ENCODE data around the gene STK38L. TPM values are rescaled to one million over a fixed set of nuclear protein-coding genes. Genes with fewer than 3 reads are reported as not detected.

The STK38L gene
- total RNA-seq, 2 donors from 2014 or later = 70.6 to 135 TPM

GRCh38 chr12:27299102-27299501 lies 55.0 kb downstream of the STK38L start:
- ATAC-seq (no peak), DNase-seq (no peak)

DNA sequence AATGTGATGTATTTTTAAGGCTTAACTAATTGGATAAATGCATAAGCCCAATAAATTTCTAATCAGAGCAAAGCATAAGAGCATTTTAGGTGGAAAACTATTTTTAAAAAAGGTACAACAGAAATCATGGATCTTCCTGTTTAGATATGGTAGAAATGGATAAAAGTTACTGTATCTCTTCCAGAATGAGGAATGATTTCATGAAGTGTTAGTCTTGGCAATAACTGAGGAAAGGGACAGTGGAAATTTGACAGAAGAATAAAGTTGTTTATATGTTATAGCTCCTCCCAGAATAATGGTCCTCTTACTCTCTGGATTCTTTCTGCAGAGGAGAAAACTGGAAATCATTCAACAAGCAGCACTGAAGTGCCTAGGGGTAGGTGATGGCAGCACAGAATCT lies 56.1 kb downstream of the STK38L start:
- DNase-seq (no peak), ATAC-seq (no peak)
- intact Hi-C loops (cut with DNase I) = loop anchor here in 1 of 2 donors (10.0 kb wide), 1 partner anchor 45 kb away; no protein-coding TSS in a partner anchor

More at GRCh38 chr12:27299102-27299501, 55.0 kb downstream of the STK38L start:
- intact Hi-C loops (cut with DNase I) = loop anchor here in 1 of 2 donors (5.0 kb wide), 1 partner anchor 282 kb away; no protein-coding TSS in a partner anchor

- intact Hi-C loops (cut with DNase I) = loop anchor here in 1 of 2 donors (10.0 kb wide), 1 partner anchor 49 kb away; no protein-coding TSS in a partner anchor
- no peak for DNase-seq
Measured at GRCh38 chr12:27303139-27304111, 59.3 kb downstream of the STK38L start.

DNA sequence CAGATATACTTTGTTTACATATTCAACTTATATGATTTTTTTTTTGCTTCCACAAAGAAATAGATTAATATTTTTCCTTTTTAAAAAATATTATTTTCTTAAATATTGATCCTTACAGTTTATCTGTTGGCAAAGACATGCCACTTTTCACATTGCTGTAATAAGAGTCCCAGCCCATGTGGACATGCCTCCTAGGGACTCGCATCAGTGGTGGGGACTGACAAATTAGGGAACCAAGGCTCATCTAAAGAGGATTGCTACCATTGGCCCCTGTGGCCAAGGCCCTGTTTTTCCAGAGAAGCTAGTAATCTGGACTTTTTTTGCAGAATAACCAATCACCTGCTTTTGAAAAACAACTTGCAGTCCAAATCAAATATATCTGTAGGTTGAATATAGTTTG lies 60.8 kb downstream of the STK38L start:
- no peak for ATAC-seq
- DNase-seq = no peak
- intact Hi-C loops (cut with DNase I) = loop anchor here (5.0 to 10.0 kb wide), 3 partner anchors 50 to 273 kb away; no protein-coding TSS in a partner anchor

More at GRCh38 chr12:27303139-27304111, 59.3 kb downstream of the STK38L start:
- ATAC-seq = peak in 1 of 2 donors; percentile 45

GRCh38 chr12:27305673-27306456 lies 61.8 kb downstream of the STK38L start:
- intact Hi-C loops (cut with DNase I) = loop anchor here (5.0 to 10.0 kb wide), 3 partner anchors 51 to 274 kb away; no protein-coding TSS in a partner anchor
- no peak for DNase-seq
- ATAC-seq = peak; percentile 25 to 34

GRCh38 chr12:27309293-27309994 lies 65.4 kb downstream of the STK38L start:
- DNase-seq = no peak
- ATAC-seq = no peak
- intact Hi-C loops (cut with DNase I) = loop anchor here (5.0 to 10.0 kb wide), 3 partner anchors 55 to 277 kb away; no protein-coding TSS in a partner anchor

GRCh38 chr12:27309995-27310315 lies 65.9 kb downstream of the STK38L start:
- DNase-seq (no peak), ATAC-seq (no peak)
- intact Hi-C loops (cut with DNase I) = loop anchor here (5.0 to 10.0 kb wide), 4 partner anchors 55 to 285 kb away; partner anchors contain the start of gene MED21 (in 1 of the 2)

DNA sequence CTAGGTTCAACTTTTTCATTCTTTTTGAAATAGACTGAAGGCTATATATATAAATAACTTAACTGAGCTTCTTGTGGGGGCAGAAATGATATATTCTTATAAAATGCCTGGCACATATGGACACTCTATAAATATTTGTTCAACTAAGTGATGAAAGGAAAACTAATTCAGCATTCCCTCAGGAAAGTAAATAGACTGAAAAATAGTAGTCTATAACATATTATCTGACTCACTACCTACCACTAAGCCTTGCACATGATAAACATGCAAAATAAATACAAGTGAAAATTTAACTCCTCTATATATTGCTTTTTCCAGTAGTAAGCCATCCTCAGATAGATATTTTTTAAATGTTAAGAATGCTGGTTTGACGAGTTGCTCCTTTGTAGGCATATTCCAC lies 72.9 kb downstream of the STK38L start:
- intact Hi-C loops (cut with DNase I) = loop anchor here in 1 of 2 donors (10.0 kb wide), 1 partner anchor 292 kb away; the partner anchor contains the start of gene MED21
- ATAC-seq (no peak), DNase-seq (no peak)

GRCh38 chr12:27319409-27319808 lies 75.3 kb downstream of the STK38L start:
- ATAC-seq (peak in 1 of 2 donors; percentile 36), DNase-seq (no peak)
- intact Hi-C loops (cut with DNase I) = loop anchor here in 1 of 2 donors (10.0 kb wide), 1 partner anchor 295 kb away; the partner anchor contains the start of gene MED21

- no peak for DNase-seq
- peak in 1 of 2 donors; percentile 22 for ATAC-seq
- intact Hi-C loops (cut with DNase I) = loop anchor here in 1 of 2 donors (10.0 kb wide), 1 partner anchor 295 kb away; the partner anchor contains the start of gene MED21
Measured at GRCh38 chr12:27319848-27320247, 75.8 kb downstream of the STK38L start.

DNA sequence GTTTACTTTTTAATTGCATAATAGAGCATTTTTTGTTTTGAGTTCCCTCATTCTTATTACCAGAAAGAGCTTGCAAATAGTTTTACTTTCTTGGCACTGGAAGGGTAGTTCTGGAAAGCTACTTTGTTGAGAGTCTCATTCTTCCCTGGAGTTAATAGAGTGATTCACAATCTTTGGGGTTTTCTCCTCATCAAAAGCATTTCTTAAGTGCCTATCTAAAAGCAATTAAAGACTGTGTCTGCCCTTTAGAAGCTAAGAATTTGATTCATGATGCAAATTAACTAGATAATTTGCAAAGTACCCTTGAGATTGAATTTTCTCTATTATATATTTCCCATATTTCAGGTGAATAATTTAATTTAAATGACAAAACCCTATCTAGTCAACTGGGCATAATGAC lies 80.4 kb downstream of the STK38L start:
- intact Hi-C loops (cut with DNase I) = no loop called here
- DNase-seq = no peak
- no peak for ATAC-seq

GRCh38 chr12:27330846-27331245 lies 86.8 kb downstream of the STK38L start:
- intact Hi-C loops (cut with DNase I) = loop anchor here in 1 of 2 donors (10.0 kb wide), 1 partner anchor 324 kb away; no protein-coding TSS in a partner anchor
- ATAC-seq (no peak), DNase-seq (no peak)

GRCh38 chr12:27331291-27331926 lies 87.3 kb downstream of the STK38L start:
- intact Hi-C loops (cut with DNase I) = loop anchor here in 1 of 2 donors (10.0 kb wide), 1 partner anchor 323 kb away; no protein-coding TSS in a partner anchor
- ATAC-seq = peak in 1 of 2 donors; percentile 74
- DNase-seq = no peak

GRCh38 chr12:27331927-27332324 lies 87.8 kb downstream of the STK38L start:
- peak in 1 of 2 donors; percentile 9 for ATAC-seq
- intact Hi-C loops (cut with DNase I) = loop anchor here in 1 of 2 donors (10.0 kb wide), 1 partner anchor 323 kb away; no protein-coding TSS in a partner anchor
- no peak for DNase-seq

- intact Hi-C loops (cut with DNase I) = loop anchor here in 1 of 2 donors (10.0 kb wide), 1 partner anchor 322 kb away; no protein-coding TSS in a partner anchor
- ATAC-seq = no peak
- no peak for DNase-seq
Measured at GRCh38 chr12:27332407-27332713, 88.3 kb downstream of the STK38L start.

DNA sequence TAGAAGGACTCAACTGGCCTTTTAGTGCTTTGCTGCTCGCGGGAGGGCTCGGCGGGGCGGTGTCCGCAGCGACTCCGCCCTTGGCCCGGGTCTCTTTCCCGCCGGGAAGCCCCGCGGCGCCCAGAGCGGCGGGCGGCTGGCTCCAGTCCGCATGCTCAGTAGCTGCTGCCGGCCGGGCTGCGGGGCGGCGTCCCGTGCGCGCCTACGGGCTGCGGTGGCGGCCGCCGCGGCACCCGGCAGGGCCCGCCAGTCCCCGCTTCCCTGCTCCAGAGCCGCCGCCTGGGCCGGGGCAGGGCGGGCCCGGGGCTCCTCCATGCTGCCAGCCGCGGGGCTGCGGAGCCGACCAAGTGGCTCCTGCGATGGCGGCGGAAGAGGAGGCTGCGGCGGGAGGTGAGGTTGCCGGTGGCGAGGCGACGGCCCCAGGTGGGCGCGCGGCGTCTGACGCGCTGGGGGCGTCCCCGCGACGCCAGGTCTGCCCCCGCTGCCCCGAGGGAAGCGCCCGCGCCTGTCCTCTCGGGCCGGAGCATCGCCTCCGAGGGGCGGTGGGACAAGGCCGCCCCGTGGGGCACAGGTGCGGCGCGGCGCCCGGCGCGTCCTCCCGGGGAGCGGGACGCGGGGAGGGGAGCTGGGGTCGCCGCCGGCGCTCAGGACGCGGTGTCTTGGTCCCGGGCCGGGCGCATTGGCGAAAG lies 88.8 kb downstream of the STK38L start, which contains the start of gene BMAL2:
BMAL2 (plus strand) TSS at position 123 of the 689 bp plus-strand sequence; CDS start at position 360, 237 bp downstream.
- intact Hi-C loops (cut with DNase I) = loop anchor here in 1 of 2 donors (10.0 kb wide), 1 partner anchor 322 kb away; no protein-coding TSS in a partner anchor
- ATAC-seq (peak; percentile 66 to 83), DNase-seq (peak; percentile 55)

Measured in left cardiac atrium (tissue), 4 donors.